Colon (tissue), 2 donors: ENCODE measurements around the gene LDHD.
"Not testable (repeated sequence)": the region's sequence is repeated elsewhere in the genome, so short reads cannot be mapped to it uniquely, and the experiment has no call there.

ENCODE experiments used
- FAIRE-seq: peaks from 2 replicates; lab custom pipeline; 2012; peaks lifted over from hg19 to GRCh38; lab: Jason Lieb, UNC
- donor health status: control.
- donor health status: control.

The LDHD gene

GRCh38 chr16:75116081-75116910, at the start of gene LDHD:
Gene LDHD, minus strand, starts transcription at chr16:75116780. Its CDS starts 60 bp downstream, at chr16:75116720.
- no peak for FAIRE-seq

- FAIRE-seq, result no peak
These were observed 43.8 kb upstream of the LDHD start for GRCh38 chr16:75160386-75160785.

- no peak for FAIRE-seq
These were observed 36.1 kb upstream of the LDHD start for GRCh38 chr16:75152635-75153034.

- no peak for FAIRE-seq
These were observed 35.2 kb upstream of the LDHD start for GRCh38 chr16:75151798-75152197.

GRCh38 chr16:75148311-75149195, 32.0 kb upstream of the LDHD start, which contains the start of gene ZFP1:
Gene ZFP1, plus strand, starts transcription at chr16:75148524. Its CDS starts 4,428 bp downstream, at chr16:75152952.
- no peak for FAIRE-seq

- FAIRE-seq, result no peak
These were observed 31.4 kb upstream of the LDHD start for GRCh38 chr16:75147968-75148310.

GRCh38 chr16:75143941-75144340, 27.4 kb upstream of the LDHD start:
- FAIRE-seq, result no peak

GRCh38 chr16:75139498-75139897, 22.9 kb upstream of the LDHD start:
- FAIRE-seq, result no peak

- FAIRE-seq, result no peak
These were observed 22.1 kb upstream of the LDHD start for GRCh38 chr16:75138636-75139035.

GRCh38 chr16:75138233-75138632, 21.7 kb upstream of the LDHD start:
- no peak for FAIRE-seq

GRCh38 chr16:75131081-75131480, 14.5 kb upstream of the LDHD start:
- no peak for FAIRE-seq

- no peak for FAIRE-seq
These were observed 13.7 kb upstream of the LDHD start for GRCh38 chr16:75130150-75130771.

- not testable (repeated sequence) for FAIRE-seq
These were observed 13.0 kb upstream of the LDHD start for GRCh38 chr16:75129421-75130149.

GRCh38 chr16:75127713-75128415, 11.3 kb upstream of the LDHD start:
- FAIRE-seq, result no peak

- no peak for FAIRE-seq
These were observed 6.0 kb upstream of the LDHD start for GRCh38 chr16:75122609-75123008.

- FAIRE-seq, result no peak
These were observed 5.5 kb upstream of the LDHD start for GRCh38 chr16:75121949-75122568.

- no peak for FAIRE-seq
These were observed 3.7 kb upstream of the LDHD start for GRCh38 chr16:75120253-75120652.

GRCh38 chr16:75118943-75119539, 2.5 kb upstream of the LDHD start:
- FAIRE-seq, result no peak

- no peak for FAIRE-seq
These were observed 298 bp upstream of the LDHD start for GRCh38 chr16:75116911-75117245.
